ENCODE data around the gene FMN1. TPM values are rescaled to one million over a fixed set of nuclear protein-coding genes. Genes with fewer than 3 reads are reported as not detected.

FMN1 gene
- total RNA-seq, 4 donors from 2014 or later, result 2.6 to 6.6 (median 4.2) TPM

- in situ Hi-C loops (cut with MboI; ENCODE audit: low sequenced_read_pairs in 4 of 4), result loop anchor here in 2 of 4 donors (5.0 to 25.0 kb wide), 4 partner anchors 48 to 620 kb away; no protein-coding TSS in a partner anchor
- H3K4me1 ChIP-seq, result peaks cover 8 to 11% of the 10 kb centered on the region in 2 donors
- TF ChIP-seq CTCF (IDR thresholded peaks at IDR 0.05 in 4 of 5, conservative IDR thresholded peaks at IDR 0.05 in 1 of 5) (no peak), POLR2A (IDR thresholded peaks at IDR 0.05) (no peak)
- no peaks in the 10 kb centered on the region for H3K36me3 ChIP-seq
- H3K27me3 ChIP-seq, result no peaks in the 10 kb centered on the region
- ATAC-seq (no peak), DNase-seq (no peak)
- intact Hi-C loops (cut with DNase I; ENCODE audit: low total_unique reads), result loop anchor here (5.0 to 10.0 kb wide), 2 partner anchors 62 to 140 kb away; no protein-coding TSS in a partner anchor
- no peaks in the 10 kb centered on the region for H3K9me3 ChIP-seq
- no peak overlapping the region for H3K4me3 ChIP-seq
- no peak overlapping the region for H3K27ac ChIP-seq
Observed at GRCh38 chr15:33084661-33085060, 109.9 kb downstream of the FMN1 start.

DNA sequence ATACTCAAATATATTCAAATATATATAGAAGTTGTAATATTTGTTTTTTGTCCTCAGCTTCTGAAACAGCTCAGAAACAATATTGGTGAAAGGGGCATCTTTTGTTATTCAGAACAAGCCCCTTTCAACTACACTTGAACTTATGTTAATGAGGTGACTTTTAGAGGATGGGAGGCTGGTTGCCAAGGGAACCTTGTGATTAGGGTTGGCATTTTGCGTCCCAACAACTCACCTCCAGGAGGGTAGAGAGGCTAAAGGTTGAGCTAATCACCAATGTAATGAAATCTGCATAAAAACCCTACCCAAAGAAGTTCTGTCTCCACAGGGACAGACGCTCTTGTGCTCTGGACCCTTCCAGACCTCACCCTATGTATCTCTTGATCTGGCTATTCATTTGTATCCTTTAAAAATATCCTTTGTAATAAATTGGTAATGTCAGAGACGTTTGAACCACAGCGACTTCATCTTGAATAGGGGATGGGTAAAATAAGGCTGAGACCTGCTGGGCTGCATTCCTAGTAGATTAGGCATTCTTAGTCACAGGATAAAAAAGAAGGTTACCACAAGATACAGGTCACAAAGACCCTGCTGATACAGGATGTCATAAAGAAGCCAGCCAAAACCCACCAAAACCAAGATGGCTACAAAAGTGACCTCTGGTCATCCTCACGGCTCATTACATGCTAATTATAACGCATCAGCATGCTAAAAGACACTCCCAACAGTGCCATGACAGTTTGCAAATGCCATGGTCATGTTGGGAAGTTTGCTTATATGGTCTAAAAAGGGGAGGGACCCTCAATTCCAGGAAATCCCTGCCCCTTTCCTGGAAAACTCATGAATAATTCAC is 111.1 kb downstream of the FMN1 start:
- intact Hi-C loops (cut with DNase I; ENCODE audit: low total_unique reads) (loop anchor here (10.0 kb wide), 1 partner anchor 141 kb away; no protein-coding TSS in a partner anchor), in situ Hi-C loops (cut with MboI; ENCODE audit: low sequenced_read_pairs in 4 of 4) (loop anchor here in 2 of 4 donors (5.0 to 25.0 kb wide), 4 partner anchors 49 to 621 kb away; no protein-coding TSS in a partner anchor)
- no peaks in the 10 kb centered on the region for H3K9me3 ChIP-seq
- no peak for DNase-seq
- ATAC-seq, result no peak
- peaks cover 0 to 3% of the 10 kb centered on the region in 2 donors for H3K4me1 ChIP-seq
- no peak overlapping the region for H3K4me3 ChIP-seq
- no peaks in the 10 kb centered on the region for H3K27me3 ChIP-seq
- TF ChIP-seq CTCF (IDR thresholded peaks at IDR 0.05 in 4 of 5, conservative IDR thresholded peaks at IDR 0.05 in 1 of 5) (no peak), POLR2A (IDR thresholded peaks at IDR 0.05) (no peak)
- H3K36me3 ChIP-seq, result no peaks in the 10 kb centered on the region
- no peak overlapping the region for H3K27ac ChIP-seq

- H3K36me3 ChIP-seq, result no peaks in the 10 kb centered on the region
Observed at GRCh38 chr15:33080006-33080405, 114.5 kb downstream of the FMN1 start.

GRCh38 chr15:33078607-33079006 is 115.9 kb downstream of the FMN1 start:
- ATAC-seq (no peak), DNase-seq (no peak)
- Histone ChIP-seq H3K4me1 (no peaks in the 10 kb centered on the region), H3K36me3 (no peaks in the 10 kb centered on the region), H3K9me3 (no peaks in the 10 kb centered on the region), H3K4me3 (no peak overlapping the region), H3K27ac (no peak overlapping the region), H3K27me3 (no peaks in the 10 kb centered on the region)
- in situ Hi-C loops (cut with MboI; ENCODE audit: low sequenced_read_pairs in 4 of 4), result loop anchor here in 1 of 4 donors (25.0 kb wide), 2 partner anchors 134 to 609 kb away; no protein-coding TSS in a partner anchor
- TF ChIP-seq CTCF (IDR thresholded peaks at IDR 0.05 in 4 of 5, conservative IDR thresholded peaks at IDR 0.05 in 1 of 5) (no peak), POLR2A (IDR thresholded peaks at IDR 0.05) (no peak)
- intact Hi-C loops (cut with DNase I; ENCODE audit: low total_unique reads), result no loop called here

More at GRCh38 chr15:33080006-33080405, 114.5 kb downstream of the FMN1 start:
- TF ChIP-seq CTCF (IDR thresholded peaks at IDR 0.05 in 4 of 5, conservative IDR thresholded peaks at IDR 0.05 in 1 of 5) (no peak), POLR2A (IDR thresholded peaks at IDR 0.05) (no peak)
- DNase-seq (no peak), ATAC-seq (no peak)
- no peaks in the 10 kb centered on the region for H3K4me1 ChIP-seq
- intact Hi-C loops (cut with DNase I; ENCODE audit: low total_unique reads), result loop anchor here (10.0 kb wide), 1 partner anchor 145 kb away; no protein-coding TSS in a partner anchor
- H3K9me3 ChIP-seq, result no peaks in the 10 kb centered on the region
- no peak overlapping the region for H3K4me3 ChIP-seq
- no peaks in the 10 kb centered on the region for H3K27me3 ChIP-seq
- in situ Hi-C loops (cut with MboI; ENCODE audit: low sequenced_read_pairs in 4 of 4), result loop anchor here in 2 of 4 donors (5.0 to 25.0 kb wide), 4 partner anchors 52 to 625 kb away; no protein-coding TSS in a partner anchor
- no peak overlapping the region for H3K27ac ChIP-seq

All from gastrocnemius medialis (tissue), 4 donors.